ENCODE measurements around the gene TSPOAP1. TPM values are rescaled to one million over a fixed set of nuclear protein-coding genes. Genes with fewer than 3 reads are reported as not detected.

Gene TSPOAP1
- total and polyA plus RNA-seq, 10 of the 15 experiments (the other 5 are each of a cell fraction or from before 2014, with no cell fraction given), result 0.58 to 16.4 (median 4.2) TPM; not detected in 1

DNA sequence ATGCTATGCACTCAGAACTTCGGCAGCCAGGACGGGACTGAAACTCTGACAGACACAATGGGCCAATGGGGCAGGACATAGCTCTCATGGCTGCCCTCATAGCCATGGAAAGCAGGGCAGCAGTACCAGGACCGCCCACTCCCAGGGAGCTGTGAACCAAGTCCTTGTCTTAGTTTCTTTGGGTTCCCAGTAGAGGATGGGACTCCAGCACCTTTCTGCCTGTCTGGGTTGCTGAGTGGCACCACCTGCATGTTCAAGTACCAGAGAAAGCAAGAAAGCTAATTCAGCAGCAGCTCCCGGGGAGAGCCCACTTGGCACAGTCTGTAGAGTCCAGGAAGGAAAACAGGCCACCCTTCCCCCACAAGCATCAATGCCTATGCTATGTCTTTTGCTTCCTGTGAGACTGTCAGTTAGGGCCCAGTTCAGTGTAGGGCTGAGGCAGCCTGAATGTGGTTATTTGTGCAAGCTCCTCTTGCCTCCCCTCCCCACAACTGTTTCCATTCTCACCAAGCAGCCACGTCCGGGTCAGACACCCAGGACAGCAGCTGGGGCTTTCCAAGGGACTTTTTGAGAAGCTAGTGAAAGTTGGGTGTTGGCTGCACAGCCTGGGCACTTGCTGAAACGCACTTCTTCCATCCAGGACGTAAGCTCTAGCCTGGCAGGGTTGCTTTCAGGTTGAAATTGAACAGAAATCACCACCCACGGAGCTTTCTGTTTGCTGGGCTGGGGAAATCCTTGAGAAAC, 15.6 kb upstream of the TSPOAP1 start (continued):
- TF ChIP-seq, protein P1, sequence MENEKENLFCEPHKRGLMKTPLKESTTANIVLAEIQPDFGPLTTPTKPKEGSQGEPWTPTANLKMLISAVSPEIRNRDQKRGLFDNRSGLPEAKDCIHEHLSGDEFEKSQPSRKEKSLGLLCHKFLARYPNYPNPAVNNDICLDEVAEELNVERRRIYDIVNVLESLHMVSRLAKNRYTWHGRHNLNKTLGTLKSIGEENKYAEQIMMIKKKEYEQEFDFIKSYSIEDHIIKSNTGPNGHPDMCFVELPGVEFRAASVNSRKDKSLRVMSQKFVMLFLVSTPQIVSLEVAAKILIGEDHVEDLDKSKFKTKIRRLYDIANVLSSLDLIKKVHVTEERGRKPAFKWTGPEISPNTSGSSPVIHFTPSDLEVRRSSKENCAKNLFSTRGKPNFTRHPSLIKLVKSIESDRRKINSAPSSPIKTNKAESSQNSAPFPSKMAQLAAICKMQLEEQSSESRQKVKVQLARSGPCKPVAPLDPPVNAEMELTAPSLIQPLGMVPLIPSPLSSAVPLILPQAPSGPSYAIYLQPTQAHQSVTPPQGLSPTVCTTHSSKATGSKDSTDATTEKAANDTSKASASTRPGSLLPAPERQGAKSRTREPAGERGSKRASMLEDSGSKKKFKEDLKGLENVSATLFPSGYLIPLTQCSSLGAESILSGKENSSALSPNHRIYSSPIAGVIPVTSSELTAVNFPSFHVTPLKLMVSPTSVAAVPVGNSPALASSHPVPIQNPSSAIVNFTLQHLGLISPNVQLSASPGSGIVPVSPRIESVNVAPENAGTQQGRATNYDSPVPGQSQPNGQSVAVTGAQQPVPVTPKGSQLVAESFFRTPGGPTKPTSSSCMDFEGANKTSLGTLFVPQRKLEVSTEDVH (IDR thresholded peaks at IDR 0.05; ENCODE audit: low read depth, partially characterized antibody), result no peak
- peak; percentile 88 for TF ChIP-seq TCF12 (IDR thresholded peaks at IDR 0.05; ENCODE audit: low read depth, low read length)
- TF ChIP-seq CHD1 (IDR thresholded peaks at IDR 0.05; ENCODE audit: low read depth, low read length), result peak; percentile 63; the same call in 1 of the 2 replicates
- TF ChIP-seq ZNF207 (IDR thresholded peaks at IDR 0.05; ENCODE audit: borderline replicate concordance), result 0 out of 2 replicates have a peak, but pooled peaks have one; percentile 25
- TF ChIP-seq, protein P2, sequence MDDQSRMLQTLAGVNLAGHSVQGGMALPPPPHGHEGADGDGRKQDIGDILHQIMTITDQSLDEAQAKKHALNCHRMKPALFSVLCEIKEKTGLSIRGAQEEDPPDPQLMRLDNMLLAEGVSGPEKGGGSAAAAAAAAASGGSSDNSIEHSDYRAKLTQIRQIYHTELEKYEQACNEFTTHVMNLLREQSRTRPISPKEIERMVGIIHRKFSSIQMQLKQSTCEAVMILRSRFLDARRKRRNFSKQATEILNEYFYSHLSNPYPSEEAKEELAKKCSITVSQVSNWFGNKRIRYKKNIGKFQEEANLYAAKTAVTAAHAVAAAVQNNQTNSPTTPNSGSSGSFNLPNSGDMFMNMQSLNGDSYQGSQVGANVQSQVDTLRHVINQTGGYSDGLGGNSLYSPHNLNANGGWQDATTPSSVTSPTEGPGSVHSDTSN (IDR thresholded peaks at IDR 0.05; ENCODE audit: insufficient replicate concordance, low read depth, low read length), result peak; percentile 55
- no peak for TF ChIP-seq ZNF622 (IDR thresholded peaks at IDR 0.05)
- TF ChIP-seq, protein P3, sequence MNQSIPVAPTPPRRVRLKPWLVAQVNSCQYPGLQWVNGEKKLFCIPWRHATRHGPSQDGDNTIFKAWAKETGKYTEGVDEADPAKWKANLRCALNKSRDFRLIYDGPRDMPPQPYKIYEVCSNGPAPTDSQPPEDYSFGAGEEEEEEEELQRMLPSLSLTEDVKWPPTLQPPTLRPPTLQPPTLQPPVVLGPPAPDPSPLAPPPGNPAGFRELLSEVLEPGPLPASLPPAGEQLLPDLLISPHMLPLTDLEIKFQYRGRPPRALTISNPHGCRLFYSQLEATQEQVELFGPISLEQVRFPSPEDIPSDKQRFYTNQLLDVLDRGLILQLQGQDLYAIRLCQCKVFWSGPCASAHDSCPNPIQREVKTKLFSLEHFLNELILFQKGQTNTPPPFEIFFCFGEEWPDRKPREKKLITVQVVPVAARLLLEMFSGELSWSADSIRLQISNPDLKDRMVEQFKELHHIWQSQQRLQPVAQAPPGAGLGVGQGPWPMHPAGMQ (IDR thresholded peaks at IDR 0.05; ENCODE audit: borderline replicate concordance), result no peak

Measured in GM12878 (cell line).